H7 (cell line): ENCODE results near the gene PPP1CB. TPM values are rescaled to one million over a fixed set of nuclear protein-coding genes. Genes with fewer than 3 reads are reported as not detected.

Experiments
- DNase-seq: peaks from one replicate; pipeline ENCODE4 v3.0.0; 2012
- H3K27me3 ChIP-seq: 2 replicates; pipeline ENCODE4 v1.6.0; 2011; ENCODE audit warnings: mild to moderate bottlenecking, low read length; ENCODE audit not compliant: control insufficient read depth, insufficient read depth
- H3K36me3 ChIP-seq: replicated peaks from 2 replicates; pipeline ENCODE4 v1.5.1; 2011; ENCODE audit warnings: low read length; ENCODE audit not compliant: control insufficient read depth, insufficient read depth
- H3K4me3 ChIP-seq: 2 replicates; pipeline ENCODE4 v1.5.1; 2011; ENCODE audit warnings: low read depth, mild to moderate bottlenecking, control low read depth, low read length, moderate library complexity; ENCODE audit not compliant: insufficient read depth
- total RNA-seq: library from RNA; depleted of rRNA; stranded (reverse); fragments of >200 nt; shearing (Covaris generic); gene quantifications from 2 replicates; pipeline ENCODE4 v1.2.3, GENCODE V29; 2014

The PPP1CB gene
- total RNA-seq, 1 experiment from 2014 or later = 67.6 TPM

DNA sequence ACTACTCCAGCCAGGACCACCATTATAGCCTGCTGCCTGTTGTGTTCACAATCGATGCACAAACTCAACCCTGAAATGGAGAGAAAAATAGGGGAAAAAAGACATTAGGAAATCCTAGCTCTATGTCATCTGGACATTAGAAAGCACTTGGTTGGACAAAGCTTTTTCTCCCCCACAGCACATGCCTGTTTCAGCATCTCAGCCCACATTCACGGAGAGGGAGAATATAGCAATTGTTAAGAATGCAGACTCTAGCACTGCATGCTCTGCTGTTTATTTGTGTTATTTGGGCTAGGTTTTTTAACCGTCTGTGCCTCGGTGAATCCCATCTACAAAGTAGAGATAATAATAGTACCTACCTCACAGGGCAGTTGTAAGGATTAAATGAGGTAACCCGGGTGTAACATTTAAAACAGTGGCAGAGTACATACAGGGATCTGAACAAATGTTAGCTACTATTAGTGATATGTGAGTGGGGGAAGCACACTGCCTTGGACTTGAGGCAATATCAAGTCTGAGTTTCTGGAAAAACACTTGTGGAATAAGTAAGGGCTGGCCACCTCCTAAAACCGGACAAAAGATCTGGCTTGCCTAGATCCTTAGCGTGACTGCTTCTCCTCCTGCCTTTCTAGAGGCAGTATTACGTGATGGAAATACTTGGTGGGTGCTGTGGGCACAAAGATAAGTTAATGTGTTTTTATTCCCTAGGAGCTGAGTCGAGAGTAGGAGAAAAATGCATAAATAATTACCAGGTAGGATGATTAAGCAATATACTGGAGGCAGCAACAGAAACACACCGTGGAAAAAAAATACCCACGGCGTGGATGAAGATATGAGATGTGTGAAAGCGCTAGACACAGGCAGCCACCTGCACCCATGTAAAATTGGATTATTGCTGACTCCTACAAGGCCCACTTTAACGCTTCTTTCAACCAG lies 1.0 kb upstream of the PPP1CB start:
- no peaks in the 10 kb centered on the region; the same call in 1 of the 2 replicates for H3K27me3 ChIP-seq
- no peaks in the 10 kb centered on the region; the same call in 1 of the 2 replicates for H3K36me3 ChIP-seq
- peak overlapping the region; percentile 97 for H3K4me3 ChIP-seq
- no peak for DNase-seq

DNA sequence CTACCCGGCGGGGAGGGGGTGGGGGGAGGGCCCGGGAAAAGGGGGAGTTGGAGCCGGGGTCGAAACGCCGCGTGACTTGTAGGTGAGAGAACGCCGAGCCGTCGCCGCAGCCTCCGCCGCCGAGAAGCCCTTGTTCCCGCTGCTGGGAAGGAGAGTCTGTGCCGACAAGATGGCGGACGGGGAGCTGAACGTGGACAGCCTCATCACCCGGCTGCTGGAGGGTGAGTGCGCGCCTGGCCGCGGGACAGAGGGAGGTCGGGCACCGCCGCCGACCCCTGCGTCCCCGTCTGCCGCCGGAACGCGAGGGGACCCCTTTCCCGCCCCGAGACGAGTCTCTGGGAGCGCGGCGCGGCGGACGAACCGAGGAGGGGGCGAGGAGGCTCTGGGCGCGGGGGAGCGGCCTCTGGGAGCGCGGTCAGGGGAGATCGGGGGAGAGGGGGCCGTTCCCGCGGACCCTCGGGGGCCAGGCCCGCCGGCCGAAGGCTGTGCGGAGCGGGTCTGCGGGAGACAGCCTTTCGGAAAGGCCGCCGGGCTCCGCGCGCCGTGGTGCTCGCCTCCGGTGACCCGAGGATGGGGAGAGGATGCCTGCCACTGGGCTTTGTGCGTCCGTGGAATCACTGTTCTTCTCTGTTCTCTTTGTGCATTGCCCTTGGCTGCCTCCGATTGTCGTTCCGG lies 463 bp downstream of the PPP1CB start:
- Histone ChIP-seq H3K4me3 (peak overlapping the region; percentile 97), H3K27me3 (no peaks in the 10 kb centered on the region; the same call in 1 of the 2 replicates), H3K36me3 (no peaks in the 10 kb centered on the region; the same call in 1 of the 2 replicates)
- DNase-seq = peak; percentile 73

DNA sequence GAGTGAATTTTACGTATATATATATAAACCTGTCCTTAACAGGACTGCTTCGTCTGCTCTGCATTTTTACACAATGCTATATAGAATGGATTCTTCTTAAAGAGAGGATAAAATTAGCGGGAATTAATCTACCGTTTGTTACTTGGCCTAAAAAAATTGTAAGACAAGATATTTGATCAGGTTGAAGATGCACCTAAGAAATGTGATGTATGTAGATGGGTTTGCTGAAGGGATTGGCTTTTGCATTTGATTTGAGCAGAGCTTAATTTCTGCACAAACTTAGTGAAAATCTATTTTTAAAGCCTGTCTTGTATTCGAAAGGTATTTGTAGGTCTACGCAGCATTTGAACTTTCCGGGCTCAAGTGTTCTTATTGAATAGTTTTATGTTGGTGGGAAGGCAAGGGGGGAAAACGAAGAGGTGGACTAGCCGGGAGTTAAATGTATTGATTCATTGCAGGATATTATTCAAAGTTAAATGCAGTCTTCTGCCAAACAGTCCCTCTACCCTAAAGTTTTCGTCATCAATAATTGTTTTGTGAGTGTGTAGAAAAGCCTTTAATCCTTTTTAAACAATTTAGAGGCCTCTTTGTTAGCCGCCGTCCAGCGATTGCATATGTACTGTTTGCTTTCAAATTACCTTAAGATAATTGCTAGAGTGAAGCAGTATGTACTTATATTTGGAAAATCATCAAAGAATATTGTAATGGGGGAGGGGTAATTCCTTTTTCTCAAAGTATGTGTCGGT lies 1.2 kb downstream of the PPP1CB start:
- Histone ChIP-seq H3K36me3 (no peaks in the 10 kb centered on the region; the same call in 1 of the 2 replicates), H3K27me3 (no peaks in the 10 kb centered on the region; the same call in 1 of the 2 replicates), H3K4me3 (peak overlapping the region; percentile 97)
- DNase-seq = no peak

DNA sequence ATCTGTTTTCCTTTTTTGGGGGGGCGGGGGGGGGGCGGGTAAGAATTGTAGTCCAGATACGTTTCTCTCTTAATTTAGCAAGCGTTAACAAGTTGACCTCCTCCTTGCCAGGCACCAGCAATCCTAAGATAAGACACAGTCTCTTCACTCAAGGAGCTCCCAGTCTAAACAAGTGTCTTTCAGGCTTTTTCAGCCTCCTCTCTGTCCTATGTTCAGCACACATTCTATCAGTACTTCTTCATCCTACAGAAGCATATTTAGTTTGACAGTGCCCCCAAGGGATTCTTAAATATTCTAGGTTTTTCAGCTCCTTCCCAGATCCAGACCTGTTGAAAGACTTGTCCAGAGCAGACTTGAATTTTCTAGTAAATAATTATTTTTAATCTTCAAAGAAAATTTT lies 2.7 kb downstream of the PPP1CB start:
- Histone ChIP-seq H3K27me3 (no peaks in the 10 kb centered on the region; the same call in 1 of the 2 replicates), H3K36me3 (no peaks in the 10 kb centered on the region), H3K4me3 (no peak overlapping the region)
- no peak for DNase-seq

DNA sequence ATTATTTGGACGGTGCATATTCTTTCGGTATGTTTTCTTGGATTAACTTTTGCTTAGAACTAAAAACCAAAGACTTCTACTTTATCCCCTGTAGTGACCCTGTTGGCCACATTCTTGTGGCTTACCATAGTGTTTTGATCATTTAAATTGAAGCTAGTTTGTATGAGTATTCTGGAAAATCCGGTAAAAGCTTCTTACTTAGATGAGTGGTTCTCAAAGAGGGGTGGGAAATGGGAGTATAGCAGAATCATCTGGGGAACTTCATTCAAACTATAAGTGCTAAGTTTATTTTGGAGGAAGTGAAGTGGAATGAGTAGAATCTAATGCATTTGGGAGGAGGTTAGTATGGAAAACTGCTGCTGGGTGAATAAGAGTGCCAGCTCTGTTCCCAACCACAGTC lies 3.8 kb downstream of the PPP1CB start:
- no peaks in the 10 kb centered on the region; the same call in 1 of the 2 replicates for H3K27me3 ChIP-seq
- no peak for DNase-seq
- H3K36me3 ChIP-seq = no peaks in the 10 kb centered on the region
- no peak overlapping the region for H3K4me3 ChIP-seq

DNA sequence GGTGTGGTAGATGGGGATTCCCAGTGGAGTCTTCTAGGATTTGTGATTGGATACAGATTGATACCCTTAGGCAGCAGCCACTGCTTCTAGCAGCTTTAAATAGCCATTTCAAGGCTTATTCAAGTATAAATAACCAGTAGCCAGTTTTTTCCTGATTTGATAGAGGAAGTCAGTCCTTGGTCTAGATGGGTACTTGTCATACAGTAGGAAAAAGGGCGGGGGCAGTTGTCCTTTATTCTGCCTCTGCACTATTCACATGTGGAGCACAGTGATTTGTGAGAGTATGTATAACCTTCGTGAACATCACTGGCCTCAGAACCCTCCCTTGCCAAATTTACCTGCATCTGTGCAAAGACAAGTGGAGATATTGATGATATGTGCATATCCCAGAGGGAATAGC lies 6.8 kb downstream of the PPP1CB start:
- DNase-seq = no peak
- H3K27me3 ChIP-seq = no peaks in the 10 kb centered on the region
- H3K4me3 ChIP-seq = no peak overlapping the region
- H3K36me3 ChIP-seq = no peaks in the 10 kb centered on the region

DNA sequence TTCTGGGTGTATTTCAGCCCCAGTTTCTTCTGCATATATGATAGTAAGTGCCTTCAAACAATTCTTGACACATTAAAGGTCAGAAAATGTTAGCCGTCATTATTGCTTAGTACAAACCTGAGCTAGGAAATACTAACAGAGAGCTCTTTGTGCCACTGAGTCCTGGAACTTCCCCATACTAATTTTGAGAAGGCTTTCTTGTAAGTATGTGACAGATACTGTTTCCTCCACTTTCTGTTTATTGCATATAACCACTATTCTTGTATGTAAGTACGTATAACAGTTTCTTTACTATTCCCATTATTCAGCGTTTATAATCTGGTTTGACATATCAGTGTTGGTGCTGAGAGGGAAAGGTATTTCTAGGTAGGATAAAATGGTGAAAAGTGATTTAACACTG lies 9.8 kb downstream of the PPP1CB start:
- Histone ChIP-seq H3K36me3 (no peaks in the 10 kb centered on the region), H3K4me3 (no peak overlapping the region), H3K27me3 (no peaks in the 10 kb centered on the region)
- DNase-seq = no peak

DNA sequence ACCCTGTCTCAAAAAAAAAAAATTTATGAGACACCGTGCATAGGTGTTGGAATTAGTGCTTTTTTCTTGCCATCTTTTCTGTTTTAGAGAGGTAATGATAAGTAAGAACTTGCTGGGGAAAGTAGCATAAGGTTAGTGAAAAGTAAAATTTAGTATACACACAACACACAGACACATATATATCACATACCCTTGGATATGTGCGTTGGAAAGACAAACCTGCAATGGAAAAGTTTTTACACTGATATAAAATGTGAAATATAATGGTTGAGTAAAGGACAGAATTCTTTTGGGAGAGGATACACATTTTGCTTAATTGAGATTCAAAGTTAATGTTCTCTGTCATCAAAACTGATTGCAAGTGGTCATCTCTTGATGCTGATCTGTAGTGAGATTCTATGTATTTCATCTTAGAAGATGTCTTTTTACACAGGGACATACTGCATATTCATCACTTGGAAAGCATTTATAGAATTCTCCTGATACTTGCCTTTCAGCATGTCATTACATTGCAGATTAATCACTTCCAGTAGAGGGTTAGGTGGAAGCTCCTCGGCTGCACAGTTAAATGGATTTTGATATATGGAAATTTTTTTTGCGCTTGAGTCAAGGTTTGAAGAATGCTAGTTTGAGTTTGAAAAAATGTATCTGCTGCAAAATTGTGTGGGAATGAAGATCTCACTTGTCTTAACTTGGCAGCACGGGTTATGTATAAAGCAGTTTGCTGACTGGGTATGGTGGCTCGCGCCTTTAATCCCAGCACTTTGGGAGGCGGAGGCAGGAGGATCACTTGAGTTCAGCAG lies 13.5 kb downstream of the PPP1CB start:
- H3K36me3 ChIP-seq = no peaks in the 10 kb centered on the region
- no peak for DNase-seq
- H3K4me3 ChIP-seq = no peak overlapping the region
- H3K27me3 ChIP-seq = no peaks in the 10 kb centered on the region

DNA sequence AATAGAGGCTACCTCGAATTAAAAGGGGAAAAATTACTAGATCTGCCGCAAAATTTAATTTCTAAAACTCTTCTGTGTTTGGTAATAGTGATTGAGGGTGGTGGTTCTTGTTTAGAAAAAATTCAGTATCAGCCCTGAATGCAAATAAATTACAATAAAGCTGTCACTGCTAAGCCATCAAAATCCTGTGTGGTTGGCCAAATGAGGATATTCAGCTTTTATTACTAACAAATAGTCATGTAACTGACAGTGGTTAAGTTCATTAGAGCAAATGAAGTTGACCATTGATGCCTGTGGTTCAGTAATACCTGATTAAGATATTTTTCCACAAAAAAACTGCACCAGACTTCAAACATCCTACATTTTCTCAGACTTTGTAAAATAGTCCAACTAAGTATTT lies 14.4 kb downstream of the PPP1CB start:
- no peak for DNase-seq
- Histone ChIP-seq H3K27me3 (no peaks in the 10 kb centered on the region), H3K4me3 (no peak overlapping the region), H3K36me3 (no peaks in the 10 kb centered on the region)

DNA sequence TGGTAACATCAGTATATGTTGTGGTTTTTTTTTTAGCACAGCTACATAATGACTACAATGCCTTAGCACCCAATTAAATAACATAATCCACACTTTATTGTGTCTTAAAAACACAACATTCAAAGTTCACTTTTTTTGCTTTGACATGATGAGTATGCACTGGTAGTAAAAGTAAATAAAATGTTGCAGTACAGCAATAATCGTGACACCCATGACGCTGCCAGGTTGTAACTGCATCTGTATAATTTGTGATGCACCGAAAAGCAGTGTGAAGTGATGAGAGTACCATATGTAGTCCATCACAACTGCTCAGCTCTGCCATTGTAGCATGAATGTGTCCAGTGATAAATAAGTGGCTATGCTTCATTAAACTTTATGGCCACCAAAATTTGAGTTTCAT lies 15.7 kb downstream of the PPP1CB start:
- Histone ChIP-seq H3K4me3 (no peak overlapping the region), H3K36me3 (no peaks in the 10 kb centered on the region), H3K27me3 (no peaks in the 10 kb centered on the region)
- DNase-seq = no peak

DNA sequence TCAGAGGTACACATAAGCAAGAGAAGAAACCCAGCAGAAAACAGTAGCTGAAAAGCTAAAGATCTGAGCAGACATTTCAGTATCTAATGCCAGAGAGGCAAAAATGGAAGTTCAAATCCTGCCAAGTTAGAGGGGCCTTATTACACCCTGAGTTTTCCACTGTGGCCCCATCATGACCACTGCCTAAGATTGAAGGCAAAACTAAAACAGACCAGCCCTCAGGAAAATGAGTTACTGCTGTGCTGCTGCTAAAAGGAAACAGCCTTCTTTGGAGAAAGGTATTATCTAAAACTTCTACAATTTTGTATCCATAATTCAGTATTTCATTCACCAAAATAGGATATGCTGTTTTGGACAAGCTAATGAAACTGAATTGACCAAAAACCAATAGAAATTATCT lies 16.8 kb downstream of the PPP1CB start:
- Histone ChIP-seq H3K4me3 (no peak overlapping the region), H3K27me3 (no peaks in the 10 kb centered on the region), H3K36me3 (no peaks in the 10 kb centered on the region)
- no peak for DNase-seq

DNA sequence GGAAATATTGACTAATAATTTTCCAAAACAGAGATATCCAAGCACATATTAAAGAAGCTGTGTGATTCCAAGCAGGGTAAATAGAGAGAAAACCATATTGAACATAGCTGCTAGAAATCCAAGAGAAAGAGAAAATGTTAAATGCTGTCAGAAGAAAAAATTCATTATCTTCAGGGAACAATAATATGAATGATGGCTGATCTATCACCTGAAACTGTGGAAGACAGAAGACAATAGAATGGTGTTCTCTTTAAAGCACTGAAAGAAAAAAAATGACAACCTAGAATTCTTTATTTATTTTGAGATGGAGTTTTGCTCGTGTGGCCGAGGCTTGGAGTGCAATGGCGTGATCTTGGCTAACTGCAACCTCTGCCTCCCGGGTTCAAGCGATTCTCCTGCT lies 17.3 kb downstream of the PPP1CB start:
- no peak overlapping the region for H3K4me3 ChIP-seq
- no peak for DNase-seq
- H3K27me3 ChIP-seq = no peaks in the 10 kb centered on the region
- H3K36me3 ChIP-seq = no peaks in the 10 kb centered on the region

DNA sequence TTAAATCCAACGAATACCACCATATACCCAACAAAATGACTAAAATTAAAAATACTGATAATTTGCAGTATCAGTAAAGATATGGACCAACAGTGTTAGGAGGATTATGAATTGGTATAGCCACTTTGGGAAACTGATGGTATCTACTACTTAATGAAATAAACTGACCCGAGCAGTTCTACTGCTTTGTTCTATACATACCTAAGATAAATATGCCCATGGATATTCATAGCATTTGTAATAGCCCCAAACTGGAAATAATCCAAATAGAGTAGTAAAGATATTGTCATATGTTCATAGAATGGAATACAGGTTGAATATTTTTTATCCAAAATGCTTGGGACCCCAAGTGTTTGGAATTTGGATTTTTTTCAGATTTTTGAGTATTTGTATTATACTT lies 20.7 kb downstream of the PPP1CB start:
- no peak overlapping the region for H3K4me3 ChIP-seq
- H3K36me3 ChIP-seq = no peaks in the 10 kb centered on the region; the same call in 1 of the 2 replicates
- DNase-seq = no peak
- H3K27me3 ChIP-seq = no peaks in the 10 kb centered on the region

DNA sequence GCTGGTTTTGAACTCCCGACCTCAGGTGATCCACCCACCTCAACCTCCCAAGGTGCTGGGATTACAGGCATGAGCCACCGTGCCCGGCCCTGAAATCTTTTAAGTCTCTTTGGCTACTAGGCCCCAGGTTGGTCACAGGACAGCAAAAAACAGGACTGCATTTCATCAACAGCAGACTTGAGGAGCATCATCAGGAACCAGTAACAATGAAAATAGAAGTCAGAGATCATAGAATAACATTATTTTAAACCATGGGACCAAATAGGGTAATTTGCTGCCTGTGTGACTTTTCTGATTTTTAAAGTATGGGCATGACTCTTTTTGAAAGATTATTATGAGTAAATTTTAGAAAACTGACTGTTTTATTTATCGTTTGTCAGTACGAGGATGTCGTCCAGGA lies 24.8 kb downstream of the PPP1CB start:
- Histone ChIP-seq H3K27me3 (no peaks in the 10 kb centered on the region), H3K36me3 (peaks cover 7% of the 10 kb centered on the region), H3K4me3 (no peak overlapping the region)
- DNase-seq = no peak
